A549 (cell line): ENCODE measurements around the gene GHRHR.

Experiments
- CHD2 ChIP-seq: fragments of 150-350 bp; IDR thresholded peaks from 2 replicates; pipeline ENCODE4 v1.6.1; 2014; ENCODE audit warnings: low read length; ENCODE audit not compliant: partially characterized antibody
- HDAC2 ChIP-seq: fragments of 200-600 bp; sonication (generic); IDR thresholded peaks from 2 replicates; pipeline ENCODE4 v1.6.1; 2016
- HOXB5 ChIP-seq: fragments of 250-450 bp; sonication (Bioruptor Pico); IDR thresholded peaks from 2 replicates; pipeline ENCODE4 v1.5.0; 2020; ENCODE audit warnings: mild to moderate bottlenecking, moderate library complexity
- JUN ChIP-seq, 2 experiments: fragments of >200 bp; sonication (Bioruptor Twin); formaldehyde crosslinking; IDR thresholded peaks; 2 replicates in 1 of 2; 3 replicates in 1 of 2; pipeline ENCODE4 v1.6.1; 2016 to 2017
- NPAS2 ChIP-seq: fragments of 250-450 bp; sonication (Bioruptor Pico); IDR thresholded peaks from 2 replicates; pipeline ENCODE4 v1.8.0; 2022; ENCODE audit warnings: mild to moderate bottlenecking, moderate library complexity, borderline replicate concordance
- POLR2A ChIP-seq: IDR thresholded peaks from 2 replicates; pipeline ENCODE4 v1.6.1; 2012; ENCODE audit warnings: mild to moderate bottlenecking, low read length
- RFX5 ChIP-seq: fragments of 450-650 bp; IDR thresholded peaks from 2 replicates; pipeline ENCODE4 v1.7.1; 2014; ENCODE audit warnings: antibody characterized with exemption, mild to moderate bottlenecking, moderate library complexity
- RNF2 ChIP-seq: fragments of 200-600 bp; sonication (generic); IDR thresholded peaks from 2 replicates; pipeline ENCODE4 v1.6.1; 2016; ENCODE audit warnings: low read depth, mild to moderate bottlenecking, antibody characterized with exemption, moderate library complexity, borderline replicate concordance
- SMC3 ChIP-seq: fragments of >200 bp; sonication (Bioruptor Twin); formaldehyde crosslinking; IDR thresholded peaks from 3 replicates; pipeline ENCODE4 v1.6.1; 2018; ENCODE audit warnings: inconsistent platforms
- TF ChIP-seq, protein P1 (sequence below): fragments of 450-650 bp; IDR thresholded peaks from 2 replicates; pipeline ENCODE4 v1.6.1; 2014; ENCODE audit warnings: antibody characterized with exemption
- TF ChIP-seq, protein P2 (sequence below): fragments of >200 bp; sonication (Bioruptor Twin); formaldehyde crosslinking; IDR thresholded peaks from 3 replicates; pipeline ENCODE4 v1.5.1; 2016
- TF ChIP-seq, protein P3 (sequence below): IDR thresholded peaks from 2 replicates; pipeline ENCODE4 v1.6.1; 2012
- TF ChIP-seq, protein P4 (sequence below): IDR thresholded peaks from 2 replicates; pipeline ENCODE4 v1.6.1; 2012; ENCODE audit warnings: low read depth, borderline replicate concordance
- TF ChIP-seq, protein P5 (sequence below): fragments of 200-600 bp; sonication (generic); IDR thresholded peaks from 2 replicates; pipeline ENCODE4 v1.6.1; 2016; ENCODE audit warnings: antibody characterized with exemption, mild to moderate bottlenecking, moderate library complexity

DNA sequence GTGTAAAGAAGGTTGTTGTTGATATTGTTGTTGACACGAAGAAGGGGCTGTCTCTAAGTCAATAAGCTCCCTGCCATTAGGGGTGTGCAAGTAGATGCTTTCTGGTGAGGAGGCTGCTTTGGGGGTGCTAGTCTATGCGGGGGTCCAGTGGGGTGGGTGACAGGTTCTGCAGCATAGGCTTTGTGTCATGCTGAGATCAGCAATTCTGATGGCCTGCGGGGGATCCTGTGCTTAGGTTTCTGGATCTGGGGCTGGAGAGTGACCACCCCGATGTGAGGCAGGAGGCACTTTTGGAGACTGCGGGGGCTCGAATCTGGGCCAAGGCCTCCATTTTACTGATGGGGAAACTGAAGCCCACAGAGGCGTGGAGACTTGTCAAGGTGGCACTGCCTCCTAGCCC lies 47.0 kb upstream of the GHRHR start:
- TF ChIP-seq, protein P1, sequence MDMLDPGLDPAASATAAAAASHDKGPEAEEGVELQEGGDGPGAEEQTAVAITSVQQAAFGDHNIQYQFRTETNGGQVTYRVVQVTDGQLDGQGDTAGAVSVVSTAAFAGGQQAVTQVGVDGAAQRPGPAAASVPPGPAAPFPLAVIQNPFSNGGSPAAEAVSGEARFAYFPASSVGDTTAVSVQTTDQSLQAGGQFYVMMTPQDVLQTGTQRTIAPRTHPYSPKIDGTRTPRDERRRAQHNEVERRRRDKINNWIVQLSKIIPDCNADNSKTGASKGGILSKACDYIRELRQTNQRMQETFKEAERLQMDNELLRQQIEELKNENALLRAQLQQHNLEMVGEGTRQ, result no peak
- TF ChIP-seq, protein P2, sequence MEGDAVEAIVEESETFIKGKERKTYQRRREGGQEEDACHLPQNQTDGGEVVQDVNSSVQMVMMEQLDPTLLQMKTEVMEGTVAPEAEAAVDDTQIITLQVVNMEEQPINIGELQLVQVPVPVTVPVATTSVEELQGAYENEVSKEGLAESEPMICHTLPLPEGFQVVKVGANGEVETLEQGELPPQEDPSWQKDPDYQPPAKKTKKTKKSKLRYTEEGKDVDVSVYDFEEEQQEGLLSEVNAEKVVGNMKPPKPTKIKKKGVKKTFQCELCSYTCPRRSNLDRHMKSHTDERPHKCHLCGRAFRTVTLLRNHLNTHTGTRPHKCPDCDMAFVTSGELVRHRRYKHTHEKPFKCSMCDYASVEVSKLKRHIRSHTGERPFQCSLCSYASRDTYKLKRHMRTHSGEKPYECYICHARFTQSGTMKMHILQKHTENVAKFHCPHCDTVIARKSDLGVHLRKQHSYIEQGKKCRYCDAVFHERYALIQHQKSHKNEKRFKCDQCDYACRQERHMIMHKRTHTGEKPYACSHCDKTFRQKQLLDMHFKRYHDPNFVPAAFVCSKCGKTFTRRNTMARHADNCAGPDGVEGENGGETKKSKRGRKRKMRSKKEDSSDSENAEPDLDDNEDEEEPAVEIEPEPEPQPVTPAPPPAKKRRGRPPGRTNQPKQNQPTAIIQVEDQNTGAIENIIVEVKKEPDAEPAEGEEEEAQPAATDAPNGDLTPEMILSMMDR, result no peak
- TF ChIP-seq CHD2, result no peak
- TF ChIP-seq HOXB5 (CRISPR knock-in tag), result no peak
- no peak for TF ChIP-seq RNF2
- TF ChIP-seq RFX5, result no peak
- TF ChIP-seq, protein P3, sequence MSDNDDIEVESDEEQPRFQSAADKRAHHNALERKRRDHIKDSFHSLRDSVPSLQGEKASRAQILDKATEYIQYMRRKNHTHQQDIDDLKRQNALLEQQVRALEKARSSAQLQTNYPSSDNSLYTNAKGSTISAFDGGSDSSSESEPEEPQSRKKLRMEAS, result no peak
- TF ChIP-seq SMC3, result no peak
- TF ChIP-seq, protein P4, sequence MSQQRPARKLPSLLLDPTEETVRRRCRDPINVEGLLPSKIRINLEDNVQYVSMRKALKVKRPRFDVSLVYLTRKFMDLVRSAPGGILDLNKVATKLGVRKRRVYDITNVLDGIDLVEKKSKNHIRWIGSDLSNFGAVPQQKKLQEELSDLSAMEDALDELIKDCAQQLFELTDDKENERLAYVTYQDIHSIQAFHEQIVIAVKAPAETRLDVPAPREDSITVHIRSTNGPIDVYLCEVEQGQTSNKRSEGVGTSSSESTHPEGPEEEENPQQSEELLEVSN, result no peak
- TF ChIP-seq NPAS2 (CRISPR knock-in tag), result no peak
- TF ChIP-seq HDAC2, result no peak
- TF ChIP-seq POLR2A, result no peak
- TF ChIP-seq JUN (IDR thresholded peaks at IDR 0.05), result no peak
- TF ChIP-seq, protein P5, sequence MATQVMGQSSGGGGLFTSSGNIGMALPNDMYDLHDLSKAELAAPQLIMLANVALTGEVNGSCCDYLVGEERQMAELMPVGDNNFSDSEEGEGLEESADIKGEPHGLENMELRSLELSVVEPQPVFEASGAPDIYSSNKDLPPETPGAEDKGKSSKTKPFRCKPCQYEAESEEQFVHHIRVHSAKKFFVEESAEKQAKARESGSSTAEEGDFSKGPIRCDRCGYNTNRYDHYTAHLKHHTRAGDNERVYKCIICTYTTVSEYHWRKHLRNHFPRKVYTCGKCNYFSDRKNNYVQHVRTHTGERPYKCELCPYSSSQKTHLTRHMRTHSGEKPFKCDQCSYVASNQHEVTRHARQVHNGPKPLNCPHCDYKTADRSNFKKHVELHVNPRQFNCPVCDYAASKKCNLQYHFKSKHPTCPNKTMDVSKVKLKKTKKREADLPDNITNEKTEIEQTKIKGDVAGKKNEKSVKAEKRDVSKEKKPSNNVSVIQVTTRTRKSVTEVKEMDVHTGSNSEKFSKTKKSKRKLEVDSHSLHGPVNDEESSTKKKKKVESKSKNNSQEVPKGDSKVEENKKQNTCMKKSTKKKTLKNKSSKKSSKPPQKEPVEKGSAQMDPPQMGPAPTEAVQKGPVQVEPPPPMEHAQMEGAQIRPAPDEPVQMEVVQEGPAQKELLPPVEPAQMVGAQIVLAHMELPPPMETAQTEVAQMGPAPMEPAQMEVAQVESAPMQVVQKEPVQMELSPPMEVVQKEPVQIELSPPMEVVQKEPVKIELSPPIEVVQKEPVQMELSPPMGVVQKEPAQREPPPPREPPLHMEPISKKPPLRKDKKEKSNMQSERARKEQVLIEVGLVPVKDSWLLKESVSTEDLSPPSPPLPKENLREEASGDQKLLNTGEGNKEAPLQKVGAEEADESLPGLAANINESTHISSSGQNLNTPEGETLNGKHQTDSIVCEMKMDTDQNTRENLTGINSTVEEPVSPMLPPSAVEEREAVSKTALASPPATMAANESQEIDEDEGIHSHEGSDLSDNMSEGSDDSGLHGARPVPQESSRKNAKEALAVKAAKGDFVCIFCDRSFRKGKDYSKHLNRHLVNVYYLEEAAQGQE, result no peak
